Trophoblast cell (in vitro differentiated cells and primary cell): Measurements from ENCODE around the gene TSPAN9.
A peak's percentile ranks its signal among the peaks of the same experiment; 100 is the strongest.

Source experiments
- DNase-seq, 2 donors: peaks; one replicate each; pipeline ENCODE4 v3.0.0-alpha.2; 2016
- H2AFZ ChIP-seq: 2 replicates; pipeline ENCODE4 v1.6.1; 2013; ENCODE audit warnings: low read length, moderate library complexity, mild to moderate bottlenecking; ENCODE audit not compliant: insufficient read depth, poor library complexity
- H2AK5ac ChIP-seq: 2 replicates; pipeline ENCODE4 v1.6.1; 2013; ENCODE audit warnings: mild to moderate bottlenecking, low read length
- H2BK120ac ChIP-seq: 2 replicates; pipeline ENCODE4 v1.6.1; 2013; ENCODE audit warnings: low read length, mild to moderate bottlenecking, moderate library complexity; ENCODE audit not compliant: insufficient read depth, poor library complexity
- H2BK12ac ChIP-seq: 2 replicates; pipeline ENCODE4 v1.6.1; 2013; ENCODE audit warnings: mild to moderate bottlenecking, low read length, moderate library complexity
- H2BK5ac ChIP-seq: 2 replicates; pipeline ENCODE4 v1.6.1; 2013; ENCODE audit warnings: low read length, low read depth, moderate library complexity, mild to moderate bottlenecking; ENCODE audit not compliant: poor library complexity
- H3K14ac ChIP-seq: 2 replicates; pipeline ENCODE4 v1.6.1; 2013; ENCODE audit warnings: mild to moderate bottlenecking, low read length
- H3K18ac ChIP-seq: 2 replicates; pipeline ENCODE4 v1.6.1; 2013; ENCODE audit warnings: mild to moderate bottlenecking, low read length
- H3K23ac ChIP-seq: 2 replicates; pipeline ENCODE4 v1.6.1; 2013; ENCODE audit warnings: low read length
- H3K27ac ChIP-seq: 2 replicates; pipeline ENCODE4 v1.5.1; 2013; ENCODE audit warnings: low read depth, mild to moderate bottlenecking, inconsistent platforms, low read length, moderate library complexity
- H3K27me3 ChIP-seq: 2 replicates; pipeline ENCODE4 v1.6.1; 2013; ENCODE audit warnings: inconsistent platforms, mild to moderate bottlenecking, low read length, moderate library complexity; ENCODE audit not compliant: insufficient read depth
- H3K36me3 ChIP-seq, 2 experiments: 1 replicate in 1 of 2; 2 replicates in 1 of 2; pipeline ENCODE4 v1.6.1; 2013; ENCODE audit warnings: low read length in 2 of 2, mild to moderate bottlenecking in 2 of 2, moderate library complexity in 1 of 2; ENCODE audit not compliant: insufficient read depth in 2 of 2, control insufficient read depth in 1 of 2
- H3K4ac ChIP-seq: 2 replicates; pipeline ENCODE4 v1.6.1; 2013; ENCODE audit warnings: low read depth, mild to moderate bottlenecking, low read length, moderate library complexity
- H3K4me1 ChIP-seq, 2 experiments: 1 replicate in 1 of 2; 2 replicates in 1 of 2; pipeline ENCODE4 v1.6.1; 2013; ENCODE audit warnings: low read length in 2 of 2, mild to moderate bottlenecking in 2 of 2, moderate library complexity in 1 of 2; ENCODE audit not compliant: insufficient read depth in 2 of 2, control insufficient read depth in 1 of 2
- H3K4me2 ChIP-seq: 2 replicates; pipeline ENCODE4 v1.6.1; 2013; ENCODE audit warnings: inconsistent platforms, mild to moderate bottlenecking, low read length, moderate library complexity
- H3K4me3 ChIP-seq: 2 replicates; pipeline ENCODE4 v1.5.1; 2013; ENCODE audit warnings: mild to moderate bottlenecking, low read depth, low read length, inconsistent platforms
- H3K79me1 ChIP-seq: one replicate; pipeline ENCODE4 v1.6.1; 2013; ENCODE audit warnings: low read length
- H3K79me2 ChIP-seq: 2 replicates; pipeline ENCODE4 v1.6.1; 2013; ENCODE audit warnings: low read length, mild to moderate bottlenecking; ENCODE audit not compliant: control insufficient read depth, insufficient read depth, poor library complexity
- H3K9ac ChIP-seq: 2 replicates; pipeline ENCODE4 v1.6.1; 2013; ENCODE audit warnings: mild to moderate bottlenecking, low read length
- H3K9me3 ChIP-seq: 2 replicates; pipeline ENCODE4 v1.6.1; 2013; ENCODE audit warnings: low read depth, mild to moderate bottlenecking, control low read depth, inconsistent platforms, low read length; ENCODE audit not compliant: insufficient read depth
- H4K12ac ChIP-seq: 2 replicates; pipeline ENCODE4 v1.6.1; 2013; ENCODE audit warnings: low read depth, mild to moderate bottlenecking, low read length, moderate library complexity
- H4K8ac ChIP-seq: 2 replicates; pipeline ENCODE4 v1.6.1; 2013; ENCODE audit warnings: low read depth, mild to moderate bottlenecking, low read length, moderate library complexity
- H4K91ac ChIP-seq: one replicate; pipeline ENCODE4 v1.6.1; 2013; ENCODE audit warnings: low read depth, mild to moderate bottlenecking, low read length, moderate library complexity
- WGBS: extraction: QIAGEN DNeasy Blood & Tissue Kit; methylation state at CpG from one replicate; pipeline ENCODE4 v1.1.7; 2013; ENCODE audit warnings: missing lambda C conversion rate; ENCODE audit not compliant: insufficient read length, insufficient coverage; ENCODE audit errors: extremely low coverage; 5-methylcytosine and 5-hydroxymethylcytosine counted together

TSPAN9 gene

GRCh38 chr12:3142386-3142785, 65.2 kb downstream of the TSPAN9 start:
- Histone ChIP-seq H3K79me1 (no peaks in the 10 kb centered on the region), H3K14ac (no peak overlapping the region), H3K27ac (no peak overlapping the region), H2AK5ac (no peak overlapping the region), H3K27me3 (no peaks in the 10 kb centered on the region), H3K23ac (no peak overlapping the region), H4K91ac (no peak overlapping the region), H3K4me2 (no peak overlapping the region), H4K12ac (no peak overlapping the region), H3K4me3 (no peak overlapping the region), H3K4ac (no peak overlapping the region), H2BK12ac (no peak overlapping the region), H3K4me1 (no peaks in the 10 kb centered on the region), H2AFZ (no peak overlapping the region), H3K79me2 (no peaks in the 10 kb centered on the region), H2BK5ac (no peak overlapping the region), H2BK120ac (no peak overlapping the region), H3K9me3 (no peaks in the 10 kb centered on the region), H3K36me3 (no peaks in the 10 kb centered on the region), H3K18ac (no peak overlapping the region), H3K9ac (no peak overlapping the region), H4K8ac (no peak overlapping the region)
- no CpG with 5 or more reads among the region's 14 CpGs for WGBS
- DNase-seq, result no peak

GRCh38 chr12:3144495-3144894, 67.3 kb downstream of the TSPAN9 start:
- H3K79me1 ChIP-seq, result no peaks in the 10 kb centered on the region
- H3K4me3 ChIP-seq, result no peak overlapping the region
- DNase-seq, result no peak
- no peak overlapping the region for H4K8ac ChIP-seq
- no CpG with 5 or more reads among the region's 7 CpGs for WGBS
- H3K79me2 ChIP-seq, result no peaks in the 10 kb centered on the region
- no peak overlapping the region for H2BK5ac ChIP-seq
- no peak overlapping the region for H4K12ac ChIP-seq
- H2AFZ ChIP-seq, result no peak overlapping the region
- H3K14ac ChIP-seq, result no peak overlapping the region
- no peak overlapping the region for H3K4me2 ChIP-seq
- H2AK5ac ChIP-seq, result no peak overlapping the region
- no peaks in the 10 kb centered on the region for H3K27me3 ChIP-seq
- H2BK12ac ChIP-seq, result no peak overlapping the region
- H3K18ac ChIP-seq, result no peak overlapping the region
- H3K23ac ChIP-seq, result no peak overlapping the region
- no peak overlapping the region for H3K27ac ChIP-seq
- H3K9ac ChIP-seq, result no peak overlapping the region
- H2BK120ac ChIP-seq, result no peak overlapping the region
- no peaks in the 10 kb centered on the region for H3K36me3 ChIP-seq
- H3K4ac ChIP-seq, result no peak overlapping the region
- no peaks in the 10 kb centered on the region for H3K9me3 ChIP-seq
- no peak overlapping the region for H4K91ac ChIP-seq
- no peaks in the 10 kb centered on the region for H3K4me1 ChIP-seq

- no peak overlapping the region for H3K4me2 ChIP-seq
These were observed 67.9 kb downstream of the TSPAN9 start for GRCh38 chr12:3145033-3145432.

GRCh38 chr12:3145546-3146310, 68.5 kb downstream of the TSPAN9 start:
- no peak for DNase-seq
- Histone ChIP-seq H3K9ac (no peak overlapping the region), H2BK120ac (no peak overlapping the region), H3K79me1 (no peaks in the 10 kb centered on the region), H3K27ac (no peak overlapping the region), H3K18ac (no peak overlapping the region), H4K91ac (no peak overlapping the region), H2BK12ac (no peak overlapping the region), H4K8ac (no peak overlapping the region), H4K12ac (no peak overlapping the region), H2AK5ac (no peak overlapping the region), H3K27me3 (no peaks in the 10 kb centered on the region), H2AFZ (no peak overlapping the region), H3K4me1 (peaks cover 2 to 5% of the 10 kb centered on the region in 2 experiments), H3K4ac (no peak overlapping the region), H2BK5ac (no peak overlapping the region), H3K14ac (no peak overlapping the region), H3K23ac (no peak overlapping the region), H3K4me2 (no peak overlapping the region), H3K79me2 (no peaks in the 10 kb centered on the region), H3K9me3 (no peaks in the 10 kb centered on the region), H3K36me3 (no peaks in the 10 kb centered on the region), H3K4me3 (no peak overlapping the region)
- WGBS, result no CpG with 5 or more reads among the region's 22 CpGs

More at GRCh38 chr12:3145033-3145432, 67.9 kb downstream of the TSPAN9 start:
- H2BK12ac ChIP-seq, result no peak overlapping the region
- no peaks in the 10 kb centered on the region for H3K4me1 ChIP-seq
- no peak overlapping the region for H4K91ac ChIP-seq
- no peaks in the 10 kb centered on the region for H3K27me3 ChIP-seq
- H3K23ac ChIP-seq, result no peak overlapping the region
- H3K27ac ChIP-seq, result no peak overlapping the region
- H4K8ac ChIP-seq, result no peak overlapping the region
- no CpG with 5 or more reads among the region's 13 CpGs for WGBS
- no peaks in the 10 kb centered on the region for H3K79me1 ChIP-seq
- H4K12ac ChIP-seq, result no peak overlapping the region
- H3K4ac ChIP-seq, result no peak overlapping the region
- H3K4me3 ChIP-seq, result no peak overlapping the region
- H3K36me3 ChIP-seq, result no peaks in the 10 kb centered on the region
- no peak overlapping the region for H2AK5ac ChIP-seq
- H2BK120ac ChIP-seq, result no peak overlapping the region
- no peak overlapping the region for H2AFZ ChIP-seq
- H2BK5ac ChIP-seq, result no peak overlapping the region
- H3K79me2 ChIP-seq, result no peaks in the 10 kb centered on the region
- no peak overlapping the region for H3K14ac ChIP-seq
- DNase-seq, result no peak
- H3K18ac ChIP-seq, result peak overlapping the region; percentile 14
- H3K9me3 ChIP-seq, result no peaks in the 10 kb centered on the region
- no peak overlapping the region for H3K9ac ChIP-seq
